Heart right ventricle (tissue), 16 donors: ENCODE measurements around the gene FOXG1. TPM values are rescaled to one million over a fixed set of nuclear protein-coding genes. Genes with fewer than 3 reads are reported as not detected.

Source experiments
- ATAC-seq, 8 donors: fragments of 200-7000 bp; cut with Tn5 transposase; one replicate each; pipeline ENCODE4 v1.9.1; 2020; ENCODE audit warnings: mild to moderate bottlenecking in 8 of 8, moderate library complexity in 8 of 8, moderate number of reproducible peaks in 1 of 8
- DNase-seq, 2 donors: peaks; one replicate each; pipeline ENCODE4 v3.0.0-alpha.2; 2020
- H3K27ac ChIP-seq, 10 donors: fragments of 200-600 bp; sonication (generic) in 2 of 10; one replicate each; pipeline versions ENCODE4 v1.5.0 to v1.8.0; 2020 to 2022; ENCODE audit warnings: mild to moderate bottlenecking in 3 of 10
- H3K27me3 ChIP-seq, 7 donors: fragments of 200-600 bp; one replicate each; pipeline ENCODE4 v1.8.0; 2021 to 2022; ENCODE audit warnings: mild to moderate bottlenecking in 2 of 7
- H3K36me3 ChIP-seq, 9 donors: fragments of 200-600 bp; sonication (generic) in 1 of 9; one replicate each; pipeline versions ENCODE4 v1.5.0 to v1.8.0; 2020 to 2022; ENCODE audit warnings: mild to moderate bottlenecking in 2 of 9
- H3K4me1 ChIP-seq, 9 donors: fragments of 200-600 bp; sonication (generic) in 1 of 9; one replicate each; pipeline versions ENCODE4 v1.5.0 to v1.8.0; 2020 to 2022; ENCODE audit warnings: mild to moderate bottlenecking in 4 of 9
- H3K4me3 ChIP-seq, 10 donors: fragments of 200-600 bp; sonication (generic) in 2 of 10; one replicate each; pipeline versions ENCODE4 v1.5.0 to v1.8.0; 2020 to 2022; ENCODE audit warnings: mild to moderate bottlenecking in 7 of 10, moderate library complexity in 2 of 10
- H3K9me3 ChIP-seq, 11 donors: fragments of 200-600 bp in 10 of 11; sonication (generic) in 2 of 11; one replicate each; pipeline versions ENCODE4 v1.5.0 to v1.8.0; 2013 to 2022; ENCODE audit warnings: mild to moderate bottlenecking in 2 of 11, control low read depth in 1 of 11, moderate library complexity in 1 of 11
- CTCF ChIP-seq, 9 donors: fragments of 200-600 bp; sonication (generic) in 2 of 9; IDR thresholded peaks; one replicate each; pipeline versions ENCODE4 v1.5.0 to v1.8.0; 2021 to 2022; ENCODE audit warnings: antibody characterized with exemption in 9 of 9, mild to moderate bottlenecking in 5 of 9, moderate library complexity in 1 of 9
- WGBS, 2 donors: extraction: QIAGEN DNeasy Blood & Tissue Kit; methylation state at CpG; one replicate each; pipeline ENCODE4 v1.1.7; 2013; ENCODE audit warnings: inconsistent platforms in 1 of 2; 5-methylcytosine and 5-hydroxymethylcytosine counted together
- intact Hi-C, 10 donors: fragments of 100-400 bp; cut with DNase I; formaldehyde crosslinking; loops; one replicate each; pipeline versions ENCODE4 v1.11.1 to v1.14.2; 2022
- polyA plus RNA-seq, 2 donors: library from polyadenylated mRNA; stranded (reverse); fragments of 200-250 nt; gene quantifications; one replicate each; pipeline ENCODE4 v1.2.3, GENCODE V29; 2013
- total RNA-seq, 10 donors: library from RNA; stranded (reverse); fragmentation: NEBNext Ultra II Directional in 3 of 10; extraction: Animal tissue kit (Norgen Biotek cat#: 25700) in 3 of 10; gene quantifications; one replicate each; pipeline versions ENCODE4 v1.2.1 to v1.2.4, GENCODE V29; 2021 to 2023
- donor health status: Arrhythmogenic right ventricular cardiomyopathy.
- donor health status: ischemic (EF 13 %, LVEDD 7.1; RV severe dilation, severe dysfunction).
- donor health status: healthy with polysubstance abuse.
- donor health status: DM: no; HTN: yes; CAD: no.
- donor health status: DM: no; HTN: no; CAD: no.
- donor health status: ischemic (EF 25% LVEDD 6.9; RV normal size, moderate dysfunction).
- donor health status: ischemic (EF 25% LVEDD 5.7; RV mildly dilated, moderate dysfunction).
- donor health status: healthy.
- donor health status: DM: yes; HTN: yes; CAD: no.
- donor health status: Ischemic cardiomyopathy.
- donor health status: ischemic (EF 35%, LVEDD 5.7; RV mildly dilated, moderate dysfunction).
- donor health status: nonischemic (EF 11% LVEDD 7.7; RV severe dilation, severe dysfunction).
- donor health status: DM: yes; HTN: yes; CAD: no.
- donor health status: PGD.
- donor health status: ischemic (EF 29% LVEDD 5.4; RV normal size, mild dysfunction).
- donor health status: nonischemic (EF 23%, LVEDD 6.1; RV moderate dilation, normal function).

Gene FOXG1
- total and polyA plus RNA-seq, 12 donors: not detected

GRCh38 chr14:28765831-28766468 lies 637 bp upstream of the FOXG1 start:
- DNase-seq (no peak), ATAC-seq (no peak)
- Histone ChIP-seq H3K36me3 (no peaks in the 10 kb centered on the region), H3K9me3 (peaks cover 0 to 7% (median 0%) of the 10 kb centered on the region in 11 donors), H3K4me3 (peak overlapping the region in 9 of 10 donors; percentile 9 to 49 (median 33)), H3K4me1 (peaks cover 0 to 18% (median 12%) of the 10 kb centered on the region in 9 donors), H3K27ac (no peak overlapping the region), H3K27me3 (peaks cover 18 to 97% (median 95%) of the 10 kb centered on the region in 7 donors)
- WGBS, 2 donors: 2% methylated on average over 33 of the region's 33 CpGs
- TF ChIP-seq CTCF (IDR thresholded peaks at IDR 0.05): no peak
- intact Hi-C loops: no loop called here

GRCh38 chr14:28767030-28767852 lies 654 bp downstream of the FOXG1 start:
- no peak overlapping the region for H3K27ac ChIP-seq
- H3K9me3 ChIP-seq: peaks cover 0 to 7% (median 0%) of the 10 kb centered on the region in 11 donors
- ATAC-seq: no peak
- peaks cover 0 to 18% (median 12%) of the 10 kb centered on the region in 9 donors for H3K4me1 ChIP-seq
- 1 to 2% methylated on average over 66 to 100 of the region's 100 CpGs for WGBS, 2 donors
- no peak for DNase-seq
- no peak for TF ChIP-seq CTCF (IDR thresholded peaks at IDR 0.05)
- H3K27me3 ChIP-seq: peaks cover 10 to 97% (median 94%) of the 10 kb centered on the region in 7 donors
- H3K36me3 ChIP-seq: no peaks in the 10 kb centered on the region
- intact Hi-C loops: no loop called here
- H3K4me3 ChIP-seq: peak overlapping the region in 8 of 10 donors; percentile 24 to 49 (median 34)

- 3 to 5% methylated on average over 77 of the region's 77 CpGs for WGBS, 2 donors
- H3K27me3 ChIP-seq: peaks cover 10 to 97% (median 94%) of the 10 kb centered on the region in 7 donors
- no peak for DNase-seq
- H3K4me3 ChIP-seq: peak overlapping the region in 1 of 10 donors; percentile 15
- peaks cover 0 to 18% (median 12%) of the 10 kb centered on the region in 9 donors for H3K4me1 ChIP-seq
- no peak for TF ChIP-seq CTCF (IDR thresholded peaks at IDR 0.05)
- peaks cover 0 to 7% (median 0%) of the 10 kb centered on the region in 11 donors for H3K9me3 ChIP-seq
- no peak for ATAC-seq
- intact Hi-C loops: no loop called here
- no peaks in the 10 kb centered on the region for H3K36me3 ChIP-seq
- H3K27ac ChIP-seq: no peak overlapping the region
Observed at GRCh38 chr14:28767853-28768741, 1.5 kb downstream of the FOXG1 start.
